NCI-H524 (cell line): ENCODE measurements around the gene DEFB124.
A peak's percentile ranks its signal among the peaks of the same experiment; 100 is the strongest.
"Not testable (repeated sequence)": the region's sequence is repeated elsewhere in the genome, so short reads cannot be mapped to it uniquely, and the experiment has no call there.

Source experiments
- DNase-seq, 2 experiments: peaks; one replicate each; lab custom pipeline; 2025; lab: John Stamatoyannopoulos, UW

Gene DEFB124, protein sequence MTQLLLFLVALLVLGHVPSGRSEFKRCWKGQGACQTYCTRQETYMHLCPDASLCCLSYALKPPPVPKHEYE

DNA sequence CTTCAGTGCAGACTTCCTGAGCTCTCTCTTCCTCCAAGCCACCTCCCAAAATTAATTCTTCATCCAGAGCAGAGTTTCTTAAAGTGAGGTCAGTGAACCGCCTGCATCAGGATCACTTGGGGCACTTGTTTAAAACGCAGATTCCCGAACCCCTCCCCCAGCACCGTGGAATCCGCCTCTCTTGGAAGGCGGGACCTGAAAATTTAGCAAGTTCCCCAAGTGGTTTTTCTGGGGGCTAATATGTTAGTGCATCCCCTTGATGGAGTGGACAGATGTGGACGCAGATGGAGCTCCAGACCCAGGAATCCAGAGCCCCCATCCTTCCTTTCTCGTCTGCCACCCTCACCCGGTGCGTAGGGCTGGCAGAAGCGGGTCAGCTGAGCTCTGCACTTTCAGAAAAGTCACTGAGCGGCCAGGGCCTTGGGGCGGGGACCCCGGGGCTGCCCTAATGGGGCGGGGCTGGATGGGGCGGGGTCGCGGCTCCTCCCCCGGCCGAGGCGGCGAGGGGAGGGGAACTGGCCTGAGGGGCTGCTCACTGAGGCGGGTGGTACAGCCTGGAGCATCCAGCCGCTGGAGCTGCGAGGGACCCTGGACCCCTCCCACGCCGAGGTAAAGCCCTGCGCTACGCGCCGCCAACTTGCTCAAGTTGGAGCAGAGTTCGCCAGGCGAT is at the start of gene DEFB124, which contains the start of gene REM1:
DEFB124 (minus strand) TSS at position 370 of the 670 bp plus-strand sequence. CDS start 2,114 bp downstream, outside the sequence.
REM1 (plus strand) TSS at position 531 of the 670 bp plus-strand sequence. CDS start 1,158 bp downstream, outside the sequence.
- DNase-seq: no peak

- no peak for DNase-seq
These were observed 48.7 kb upstream of the DEFB124 start for GRCh38 chr20:31523361-31524283.

DNA sequence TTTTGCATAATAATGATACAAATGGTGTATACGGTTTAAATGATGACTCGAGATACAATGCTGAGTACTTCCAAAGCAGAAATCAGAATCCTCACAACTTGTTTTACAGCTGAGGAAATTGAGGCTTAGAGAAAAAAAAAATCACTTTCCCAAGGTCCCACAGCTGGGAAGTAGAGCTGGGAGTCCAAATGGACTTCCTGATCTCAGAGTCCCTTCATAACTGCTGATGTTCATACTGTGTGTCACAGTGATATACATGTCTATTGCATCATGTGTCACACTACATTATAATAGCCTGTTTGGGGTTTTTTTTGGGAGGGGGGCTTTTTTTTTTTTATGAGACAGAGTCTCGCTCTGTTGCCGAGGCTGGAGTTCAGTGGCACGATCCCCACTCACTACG is 47.8 kb upstream of the DEFB124 start:
- DNase-seq: no peak

- not testable (repeated sequence) for DNase-seq
These were observed 46.3 kb upstream of the DEFB124 start for GRCh38 chr20:31521267-31521666.

DNA sequence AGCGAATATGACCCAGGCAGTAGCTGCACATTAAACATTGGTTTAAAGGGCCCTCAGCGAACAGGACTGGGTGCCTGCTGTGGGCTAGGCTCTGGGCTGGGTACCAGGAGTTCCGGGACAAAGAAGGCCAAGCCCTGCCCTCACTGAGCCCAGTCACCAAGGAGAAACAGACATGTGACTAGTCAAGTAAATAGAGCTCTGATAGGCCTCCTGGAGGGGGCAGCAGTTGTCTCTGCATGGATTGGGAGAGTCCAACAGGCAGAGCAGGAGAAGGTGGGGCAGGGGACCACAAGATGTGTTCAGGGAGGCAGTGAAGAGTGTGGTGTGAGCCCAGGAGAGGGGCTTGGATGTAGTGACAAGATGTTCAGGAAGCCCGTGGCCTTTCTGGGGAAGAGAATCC is 42.4 kb upstream of the DEFB124 start:
- DNase-seq: peak in 1 of 2 experiments; percentile 54

GRCh38 chr20:31516651-31517050 is 41.7 kb upstream of the DEFB124 start:
- DNase-seq: no peak

DNA sequence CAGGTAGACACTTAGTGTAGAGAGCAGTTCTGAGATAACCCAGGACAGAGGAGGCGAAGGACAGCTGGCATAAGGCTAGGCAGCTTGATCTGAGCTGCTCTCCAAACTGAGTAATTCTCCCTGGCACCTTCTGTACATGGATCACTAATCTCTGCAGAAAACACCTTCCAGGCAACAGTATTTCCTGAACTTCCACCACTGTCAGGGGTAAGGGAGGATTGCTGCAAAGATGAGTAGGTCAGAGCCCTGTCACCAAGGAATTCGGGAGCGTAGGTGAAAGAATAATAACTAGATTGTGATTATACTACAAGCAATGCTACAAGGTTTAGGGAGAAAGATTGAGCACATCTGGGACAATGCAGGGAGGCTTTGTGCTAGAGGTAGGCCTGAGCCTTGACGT is 41.2 kb upstream of the DEFB124 start:
- DNase-seq: no peak

DNA sequence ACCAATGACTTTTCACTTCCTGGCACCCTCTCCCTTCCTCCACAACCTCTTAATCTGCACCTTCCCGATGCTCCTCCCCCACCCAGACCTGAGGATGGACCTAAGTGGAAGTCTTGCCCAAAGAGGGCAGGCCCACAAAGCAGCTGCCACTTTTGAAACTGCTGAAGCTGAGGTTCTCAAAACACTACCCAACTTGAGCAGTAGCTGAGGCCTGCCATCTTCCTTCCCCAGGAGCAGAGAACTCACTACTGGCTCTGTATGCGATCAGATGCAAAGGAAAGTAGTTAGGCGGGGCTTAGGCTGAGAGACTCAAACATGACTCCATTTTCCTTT is 40.8 kb upstream of the DEFB124 start:
- DNase-seq: no peak

DNA sequence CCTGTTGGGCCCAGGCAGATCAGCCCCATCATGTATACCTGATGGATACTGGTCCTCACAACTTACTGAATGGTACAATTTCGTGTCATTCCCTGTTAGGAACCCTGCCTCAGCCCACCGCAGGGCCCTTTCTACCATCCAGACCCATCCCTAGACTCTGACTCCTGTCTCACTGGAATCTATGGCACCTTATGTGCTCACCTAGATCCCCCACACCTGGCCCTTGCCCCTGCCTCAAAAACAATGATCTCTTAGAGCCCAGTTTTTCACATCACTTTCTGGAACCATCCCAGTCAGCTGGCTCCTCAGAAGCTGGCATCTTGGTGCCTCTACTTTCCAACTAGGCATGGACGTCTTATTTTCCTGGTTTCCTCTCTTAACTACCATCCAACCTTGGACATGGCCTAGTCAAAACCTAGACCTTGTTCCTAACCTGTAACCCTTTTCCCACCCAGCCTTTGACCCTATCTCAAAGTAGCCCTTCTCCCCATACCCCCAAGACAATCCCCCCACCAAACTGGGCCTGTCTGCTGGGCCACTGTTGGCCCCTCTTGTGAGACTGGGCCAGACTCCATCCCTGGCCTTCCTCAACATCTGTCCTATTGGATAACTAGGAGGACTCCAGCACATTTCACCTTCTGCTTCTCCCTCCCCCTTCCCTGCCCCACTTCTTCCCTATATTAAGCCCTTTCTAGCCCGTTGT is 40.3 kb upstream of the DEFB124 start:
- DNase-seq: no peak

- peak; percentile 81 to 97 for DNase-seq
These were observed 39.5 kb upstream of the DEFB124 start, which contains the start of gene HM13 for GRCh38 chr20:31514154-31515071. HM13 (plus strand) TSS chr20:31514442; CDS start chr20:31514552, 110 bp downstream.

DNA sequence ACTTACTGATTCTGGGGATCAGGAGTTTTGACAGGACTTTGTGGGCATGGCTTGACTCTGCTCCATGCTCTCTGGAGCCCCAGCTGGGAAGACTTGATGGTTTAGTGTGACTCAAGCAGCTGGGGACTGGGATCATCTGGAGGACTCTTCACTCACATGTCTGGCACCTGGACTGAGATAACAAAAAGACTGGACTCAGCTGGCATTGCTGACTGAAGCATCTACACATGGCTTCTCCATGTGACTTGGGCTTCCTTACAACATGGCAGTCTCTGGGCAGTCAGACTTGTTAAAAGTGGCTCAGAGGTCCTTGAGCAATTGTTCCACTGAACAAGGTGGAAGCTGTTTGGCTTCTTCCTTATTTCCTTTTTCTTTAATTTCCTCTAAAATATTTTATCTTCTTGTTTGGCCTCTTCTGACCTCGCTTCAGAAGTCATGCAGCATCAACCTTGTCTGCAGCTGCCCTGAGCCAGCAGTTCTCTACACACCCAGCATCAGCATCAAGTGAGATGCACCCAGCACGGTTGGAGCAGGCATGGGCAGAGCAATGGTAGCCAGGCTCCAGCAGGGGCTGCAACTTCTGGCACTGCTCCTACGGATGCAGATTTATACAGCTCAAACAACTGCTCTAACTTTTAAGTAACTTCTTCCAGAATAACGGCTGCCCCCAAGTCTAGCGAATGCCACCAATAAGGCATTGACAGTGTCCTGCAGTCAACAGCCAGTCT is 33.8 kb upstream of the DEFB124 start:
- DNase-seq: peak; percentile 22 to 36

DNA sequence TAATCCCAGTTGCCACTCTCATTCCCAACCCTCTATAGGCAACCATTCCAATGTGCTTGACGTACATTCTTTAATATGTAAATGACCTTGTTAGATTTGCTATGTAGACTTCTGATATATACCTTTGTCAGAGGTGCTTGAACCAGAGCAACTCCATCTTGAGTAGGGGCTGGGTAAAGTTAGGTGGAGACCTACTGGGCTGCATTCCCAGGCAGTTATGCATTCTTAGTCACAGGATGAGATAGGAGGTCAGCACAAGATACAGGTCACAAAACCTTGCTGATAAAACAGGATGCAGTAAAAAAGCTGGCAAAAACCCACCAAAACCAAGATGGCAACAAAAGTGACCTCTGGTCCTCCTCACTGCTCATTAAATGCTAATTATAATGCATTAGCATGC is 31.0 kb upstream of the DEFB124 start:
- DNase-seq: no peak

DNA sequence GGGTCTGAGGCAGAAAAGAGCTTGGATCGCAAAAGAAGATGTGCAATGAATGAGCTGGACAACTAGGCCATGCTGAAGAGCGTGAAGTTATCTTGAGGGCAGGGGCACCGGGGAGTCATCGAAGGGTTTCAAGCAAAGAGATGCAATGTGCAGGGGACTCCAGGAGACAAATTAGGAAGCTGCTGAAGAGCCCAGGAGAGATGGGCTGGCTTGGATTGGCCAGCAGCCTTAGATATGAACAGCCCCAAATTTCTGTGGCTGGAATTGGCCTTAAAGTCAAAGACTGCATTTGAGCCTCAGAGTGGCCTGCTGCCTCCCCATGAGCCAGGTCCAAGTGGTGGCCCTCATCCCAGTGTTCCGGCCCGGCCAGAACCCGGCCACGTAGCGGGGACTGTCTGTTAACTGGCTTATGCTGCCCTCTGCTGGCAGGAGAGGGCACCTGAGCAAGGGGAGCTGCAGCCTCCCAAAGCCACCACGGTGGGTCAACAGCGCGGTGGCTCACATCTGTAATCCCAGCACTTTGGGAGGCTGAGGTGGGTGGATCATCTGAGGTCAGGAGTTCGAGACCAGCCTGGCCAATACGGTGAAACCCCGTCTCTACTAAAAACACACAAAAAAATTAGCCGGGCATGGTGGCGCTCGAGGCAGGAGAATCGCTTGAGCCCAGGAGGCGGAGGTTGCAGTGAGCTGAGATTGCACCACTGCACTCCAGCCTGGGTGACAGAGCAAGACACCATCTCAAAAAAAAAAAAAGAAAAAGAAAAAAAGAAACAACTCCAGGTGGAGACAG is 28.2 kb upstream of the DEFB124 start:
- peak; percentile 67 to 76 for DNase-seq

DNA sequence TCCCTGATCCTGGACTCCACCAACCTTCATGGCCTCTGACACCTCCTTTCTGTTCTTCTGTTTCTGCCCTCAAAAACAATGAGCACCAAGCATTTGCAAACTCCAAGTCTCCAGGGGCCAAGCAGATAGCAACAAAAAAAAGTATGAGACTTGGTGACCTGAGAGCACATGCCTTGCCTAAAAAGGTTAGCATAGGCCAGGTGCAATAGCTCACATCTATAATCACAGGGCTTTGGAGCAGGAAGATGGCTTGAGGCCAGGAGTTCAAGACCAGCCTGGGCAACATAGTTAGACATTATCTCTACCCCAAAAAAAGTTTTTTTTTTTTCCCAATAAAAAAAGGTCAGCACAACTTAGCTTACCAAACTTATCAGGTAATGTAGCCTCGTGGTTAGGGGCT is 25.6 kb upstream of the DEFB124 start:
- DNase-seq: no peak

DNA sequence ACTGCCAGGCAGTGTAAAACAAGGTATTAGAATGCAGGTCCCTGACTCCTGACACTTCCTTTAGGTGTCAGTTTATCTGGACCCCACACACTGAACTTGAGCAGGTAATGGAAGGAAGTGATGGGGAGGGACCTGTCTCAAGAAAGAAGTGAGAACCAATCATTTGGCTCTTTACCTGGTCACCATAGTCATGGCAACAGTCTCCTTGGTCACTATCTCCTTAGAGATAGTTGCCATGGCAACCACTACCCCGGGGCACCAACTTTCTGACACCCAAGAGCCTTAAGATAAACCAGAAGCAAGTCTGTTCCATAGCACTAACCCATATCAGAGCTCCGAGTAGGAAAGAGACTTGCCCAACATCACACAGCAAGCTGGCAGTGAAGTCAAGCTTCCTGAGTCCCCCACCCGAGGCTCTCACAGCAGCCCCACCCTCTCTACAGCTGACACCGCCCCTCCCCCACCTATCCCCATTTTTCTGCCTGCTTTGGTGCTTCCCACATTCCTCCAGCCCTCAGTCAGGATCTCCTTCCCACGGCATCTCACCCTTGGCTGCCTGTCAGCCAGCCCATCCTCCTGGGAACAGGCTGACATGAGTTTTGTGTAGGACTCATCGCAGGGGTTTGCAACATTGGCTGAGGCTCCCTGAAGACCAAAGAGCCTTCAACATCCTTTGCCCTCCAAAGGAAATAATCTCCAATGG is 23.1 kb upstream of the DEFB124 start:
- DNase-seq: no peak

- DNase-seq: peak in 1 of 2 experiments; percentile 48
These were observed 21.9 kb upstream of the DEFB124 start for GRCh38 chr20:31496761-31497295.

DNA sequence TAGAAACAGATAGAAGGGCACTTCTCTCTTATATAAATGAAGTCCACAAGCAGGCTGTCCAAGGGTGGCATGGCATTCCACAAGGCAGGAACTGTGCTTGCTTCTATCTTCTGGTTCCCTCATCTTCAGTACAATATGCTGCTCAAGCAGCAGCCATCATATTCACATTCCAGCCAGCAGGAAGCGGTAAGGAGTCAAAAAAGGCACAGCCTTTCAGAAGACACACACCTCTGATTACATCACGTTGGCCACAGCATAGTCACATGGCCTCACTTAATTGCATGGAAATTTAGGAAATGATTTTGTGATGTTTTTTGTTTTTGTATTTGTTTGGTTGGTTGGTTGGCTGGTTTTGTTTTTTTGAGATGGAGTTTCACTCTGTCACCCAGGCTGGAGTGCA is 19.2 kb upstream of the DEFB124 start:
- DNase-seq: peak in 1 of 2 experiments; percentile 16

DNA sequence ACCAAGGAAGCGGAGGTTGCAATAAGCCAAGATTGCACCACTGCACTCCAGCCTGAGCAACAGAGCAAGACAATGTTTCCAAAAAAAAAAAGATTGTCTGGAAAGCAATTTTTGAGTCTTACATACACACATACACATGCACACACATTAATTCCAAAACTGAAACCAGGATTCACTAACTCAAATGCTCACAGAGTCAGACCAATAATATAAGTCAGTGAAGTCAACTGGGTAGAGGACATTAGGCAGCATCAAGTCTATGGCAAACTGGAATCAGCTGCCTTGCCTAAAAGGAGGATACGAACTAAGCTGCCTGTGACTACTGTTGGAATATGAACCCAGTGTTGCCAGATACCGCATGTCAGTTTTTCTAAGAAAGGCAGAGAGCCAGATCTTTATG is 15.8 kb upstream of the DEFB124 start:
- no peak for DNase-seq

GRCh38 chr20:31489152-31489551 is 14.2 kb upstream of the DEFB124 start:
- no peak for DNase-seq
